MM.1S (cell line): Measurements from ENCODE around the gene ALS2.

Experiments
- EZH2 ChIP-seq: fragments of 300-600 bp; sonication (generic); optimal IDR thresholded peaks from 2 replicates; pipeline ENCODE3; 2017; ENCODE audit warnings: low read depth, mild to moderate bottlenecking, antibody characterized with exemption, low read length, mixed read lengths
- EZH2phosphoT487 ChIP-seq: fragments of 300-600 bp; sonication (generic); IDR thresholded peaks from 2 replicates; pipeline ENCODE4 v1.6.1; 2018; ENCODE audit warnings: antibody characterized with exemption, low read length
- TF ChIP-seq, protein P1 (sequence below): fragments of 300-600 bp; sonication (generic); IDR thresholded peaks from 2 replicates; pipeline ENCODE4 v1.5.1; 2016; ENCODE audit warnings: antibody characterized with exemption, low read length, mixed read lengths

GRCh38 chr2:201656102-201656501 is 124.6 kb downstream of the ALS2 start:
- TF ChIP-seq, protein P1, sequence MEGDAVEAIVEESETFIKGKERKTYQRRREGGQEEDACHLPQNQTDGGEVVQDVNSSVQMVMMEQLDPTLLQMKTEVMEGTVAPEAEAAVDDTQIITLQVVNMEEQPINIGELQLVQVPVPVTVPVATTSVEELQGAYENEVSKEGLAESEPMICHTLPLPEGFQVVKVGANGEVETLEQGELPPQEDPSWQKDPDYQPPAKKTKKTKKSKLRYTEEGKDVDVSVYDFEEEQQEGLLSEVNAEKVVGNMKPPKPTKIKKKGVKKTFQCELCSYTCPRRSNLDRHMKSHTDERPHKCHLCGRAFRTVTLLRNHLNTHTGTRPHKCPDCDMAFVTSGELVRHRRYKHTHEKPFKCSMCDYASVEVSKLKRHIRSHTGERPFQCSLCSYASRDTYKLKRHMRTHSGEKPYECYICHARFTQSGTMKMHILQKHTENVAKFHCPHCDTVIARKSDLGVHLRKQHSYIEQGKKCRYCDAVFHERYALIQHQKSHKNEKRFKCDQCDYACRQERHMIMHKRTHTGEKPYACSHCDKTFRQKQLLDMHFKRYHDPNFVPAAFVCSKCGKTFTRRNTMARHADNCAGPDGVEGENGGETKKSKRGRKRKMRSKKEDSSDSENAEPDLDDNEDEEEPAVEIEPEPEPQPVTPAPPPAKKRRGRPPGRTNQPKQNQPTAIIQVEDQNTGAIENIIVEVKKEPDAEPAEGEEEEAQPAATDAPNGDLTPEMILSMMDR: no peak
- no peak for TF ChIP-seq EZH2phosphoT487
- no peak for TF ChIP-seq EZH2
